ENCODE measurements around the gene TMEM269. TPM values are rescaled to one million over a fixed set of nuclear protein-coding genes. Genes with fewer than 3 reads are reported as not detected.

TMEM269 gene
- total RNA-seq, 1 experiment from 2014 or later: not detected

- DNase-seq (ENCODE audit: low read depth): no peak
Observed at GRCh38 chr1:42820813-42821212, 36.0 kb downstream of the TMEM269 start.

- no peak for DNase-seq (ENCODE audit: low read depth)
Observed at GRCh38 chr1:42821690-42822089, 36.9 kb downstream of the TMEM269 start.

- no peak for DNase-seq (ENCODE audit: low read depth)
Observed at GRCh38 chr1:42822800-42823392, 38.1 kb downstream of the TMEM269 start.

GRCh38 chr1:42824481-42825035 is 39.8 kb downstream of the TMEM269 start:
- no peak for DNase-seq (ENCODE audit: low read depth)

- DNase-seq (ENCODE audit: low read depth): no peak
Observed at GRCh38 chr1:42825036-42825851, 40.5 kb downstream of the TMEM269 start.

- DNase-seq (ENCODE audit: low read depth): no peak
Observed at GRCh38 chr1:42830631-42831030, 45.8 kb downstream of the TMEM269 start.

GRCh38 chr1:42831273-42831672 is 46.5 kb downstream of the TMEM269 start:
- no peak for DNase-seq (ENCODE audit: low read depth)

GRCh38 chr1:42832641-42833240 is 48.0 kb downstream of the TMEM269 start:
- DNase-seq (ENCODE audit: low read depth): no peak

- no peak for DNase-seq (ENCODE audit: low read depth)
Observed at GRCh38 chr1:42833981-42834380, 49.2 kb downstream of the TMEM269 start.

- no peak for DNase-seq (ENCODE audit: low read depth)
Observed at GRCh38 chr1:42834803-42835202, 50.0 kb downstream of the TMEM269 start.

GRCh38 chr1:42835422-42835821 is 50.6 kb downstream of the TMEM269 start:
- no peak for DNase-seq (ENCODE audit: low read depth)

- DNase-seq (ENCODE audit: low read depth): no peak
Observed at GRCh38 chr1:42837709-42838108, 52.9 kb downstream of the TMEM269 start.

- DNase-seq (ENCODE audit: low read depth): no peak
Observed at GRCh38 chr1:42838482-42839190, 53.8 kb downstream of the TMEM269 start.

- no peak for DNase-seq (ENCODE audit: low read depth)
Observed at GRCh38 chr1:42841010-42841409, 56.2 kb downstream of the TMEM269 start.

- no peak for DNase-seq (ENCODE audit: low read depth)
Observed at GRCh38 chr1:42841440-42842147, 56.8 kb downstream of the TMEM269 start.

GRCh38 chr1:42844592-42845140 is 59.9 kb downstream of the TMEM269 start:
- no peak for DNase-seq (ENCODE audit: low read depth)

- no peak for DNase-seq (ENCODE audit: low read depth)
Observed at GRCh38 chr1:42845193-42845592, 60.4 kb downstream of the TMEM269 start.

- peak; percentile 6 for DNase-seq (ENCODE audit: low read depth)
Observed at GRCh38 chr1:42845866-42846256, 61.1 kb downstream of the TMEM269 start.

GRCh38 chr1:42846257-42847110 is 61.7 kb downstream of the TMEM269 start, which contains the start of gene ZNF691:
Gene ZNF691 (plus strand): TSS chr1:42846613. CDS start chr1:42849659, 3,046 bp downstream.
- DNase-seq (ENCODE audit: low read depth): peak; percentile 98

All from HT1080 (cell line).